Tongue (tissue), 2 donors: ENCODE measurements around the gene ITGBL1. TPM values are rescaled to one million over a fixed set of nuclear protein-coding genes. Genes with fewer than 3 reads are reported as not detected.
"Not testable (repeated sequence)": the region's sequence is repeated elsewhere in the genome, so short reads cannot be mapped to it uniquely, and the experiment has no call there.

Source experiments
- DNase-seq: peaks from one replicate; pipeline ENCODE4 v3.0.0-alpha.2; 2015
- total RNA-seq: library from RNA; depleted of rRNA; stranded (reverse); fragments of >200 nt; gene quantifications from one replicate; pipeline ENCODE4 v1.2.3, GENCODE V29; 2014

The ITGBL1 gene
- total RNA-seq, 1 donor from 2014 or later = 4.3 TPM

DNA sequence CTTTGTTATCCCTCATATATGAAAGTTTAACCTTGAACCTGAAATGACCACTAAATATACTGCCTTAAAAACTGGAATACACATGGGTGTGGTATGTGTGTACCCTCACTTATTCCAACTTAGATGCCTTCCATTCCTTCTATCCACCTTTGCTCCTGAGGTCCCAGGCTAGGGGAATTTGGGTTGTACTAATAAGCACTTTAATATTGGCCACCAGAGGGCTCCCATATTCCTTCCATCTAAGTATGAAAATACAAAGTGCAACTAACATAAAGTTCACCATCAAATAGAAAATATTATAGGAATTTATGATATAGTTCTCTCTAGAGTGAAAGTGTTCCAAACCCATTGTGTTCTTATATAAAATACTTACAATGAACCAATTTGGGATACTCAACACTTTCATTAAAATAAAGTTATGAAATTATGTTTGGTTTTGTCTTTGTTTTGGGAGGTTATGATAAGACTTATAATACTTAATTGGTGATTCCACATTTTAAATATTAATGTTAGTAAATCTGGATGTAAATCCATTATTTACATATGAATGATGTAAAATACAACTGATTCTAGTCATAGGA, 62.3 kb downstream of the ITGBL1 start:
- DNase-seq = peak; percentile 73

DNA sequence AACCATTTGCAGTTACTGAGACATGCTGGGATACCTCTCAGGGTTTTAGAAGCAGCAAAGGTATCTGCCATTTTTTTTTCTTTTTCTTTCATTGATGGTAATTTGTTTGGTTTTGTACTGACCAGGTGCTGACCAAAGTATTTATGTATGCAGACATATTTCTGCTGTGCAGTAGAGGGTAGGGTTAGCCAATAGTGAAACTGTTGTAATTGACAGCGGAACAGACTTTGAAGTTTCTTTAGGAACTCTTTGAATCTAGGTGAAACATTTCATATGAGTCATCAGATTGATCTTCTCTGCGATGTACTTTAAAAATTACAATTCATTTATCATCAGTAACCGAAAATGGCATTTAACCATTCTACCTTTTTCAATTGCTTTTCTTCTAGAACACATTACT, 63.0 kb downstream of the ITGBL1 start:
- DNase-seq = no peak

DNA sequence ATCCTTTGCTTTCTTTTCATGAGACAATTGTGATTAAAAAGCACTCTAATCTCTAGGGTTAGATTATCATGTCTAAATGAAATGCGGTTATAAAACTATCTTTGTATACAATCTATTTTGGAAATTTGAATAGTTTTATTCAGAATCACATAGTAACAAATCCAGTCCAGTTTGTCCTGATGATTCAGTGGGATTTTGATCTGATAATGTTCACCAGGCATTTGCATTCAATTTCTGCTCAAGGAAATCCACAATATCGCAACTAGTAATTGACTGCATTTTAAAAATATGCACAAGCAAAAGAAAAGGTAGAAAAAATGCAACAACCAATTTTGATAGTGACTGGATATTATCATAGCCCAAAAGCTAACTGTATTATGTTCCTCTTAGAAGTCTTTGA, 63.8 kb downstream of the ITGBL1 start:
- DNase-seq = no peak

DNA sequence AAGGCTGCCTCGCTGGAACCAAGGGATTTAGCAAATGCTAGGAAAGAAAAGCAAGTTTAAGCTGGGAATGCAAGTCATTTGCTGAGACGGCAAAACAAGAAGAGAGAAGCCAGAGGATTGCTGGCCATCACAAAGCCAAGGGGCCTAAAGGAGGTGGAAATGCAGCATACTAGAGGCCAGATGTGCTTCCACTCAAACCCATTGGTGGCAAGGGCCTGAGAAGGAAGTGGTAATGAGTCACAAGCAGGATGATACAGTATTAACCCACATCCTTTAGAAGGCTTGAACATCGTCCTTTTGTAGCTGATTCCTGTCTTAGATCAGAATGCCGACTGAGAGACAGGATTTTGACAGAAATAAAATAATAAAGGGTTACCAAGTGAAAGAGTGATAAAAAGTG, 68.2 kb downstream of the ITGBL1 start:
- DNase-seq = no peak

DNA sequence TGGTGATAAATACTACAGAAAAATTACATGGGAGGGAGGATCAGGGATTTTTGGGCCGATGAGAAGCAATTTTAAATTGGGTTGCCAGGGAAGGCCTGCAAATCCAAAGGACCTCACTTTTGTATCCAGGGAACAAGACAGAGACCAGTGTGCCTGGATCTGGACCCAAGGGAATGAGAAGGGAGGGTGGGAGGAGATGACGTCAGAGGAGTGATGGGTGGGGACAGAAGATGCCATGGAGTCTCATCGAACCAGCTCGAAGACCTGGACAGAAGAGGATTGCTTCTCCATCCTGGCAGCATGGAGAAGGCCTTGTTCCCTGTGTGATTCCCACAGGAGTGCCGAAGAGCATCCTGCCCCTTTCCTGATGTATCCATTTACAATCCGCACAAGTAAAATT, 68.9 kb downstream of the ITGBL1 start:
- no peak for DNase-seq

DNA sequence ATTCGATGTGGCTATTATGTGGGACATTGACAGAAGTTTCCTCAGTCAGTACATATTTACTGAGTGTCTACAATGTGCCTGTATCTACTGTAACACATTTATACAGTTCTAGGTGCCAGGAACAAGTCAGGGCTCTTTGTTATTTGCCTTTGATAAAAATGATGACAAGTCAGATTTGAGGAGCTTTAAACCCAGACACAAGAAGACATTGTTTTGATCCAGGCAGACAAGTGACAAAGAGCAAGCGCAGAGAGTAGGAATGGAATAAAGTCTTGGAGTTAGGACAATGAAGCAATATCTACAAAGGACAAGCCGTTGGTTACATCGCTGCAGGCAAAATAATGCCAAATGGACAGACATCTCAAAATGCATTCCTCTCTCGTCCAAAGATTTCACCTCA, 70.1 kb downstream of the ITGBL1 start:
- DNase-seq = peak; percentile 2

DNA sequence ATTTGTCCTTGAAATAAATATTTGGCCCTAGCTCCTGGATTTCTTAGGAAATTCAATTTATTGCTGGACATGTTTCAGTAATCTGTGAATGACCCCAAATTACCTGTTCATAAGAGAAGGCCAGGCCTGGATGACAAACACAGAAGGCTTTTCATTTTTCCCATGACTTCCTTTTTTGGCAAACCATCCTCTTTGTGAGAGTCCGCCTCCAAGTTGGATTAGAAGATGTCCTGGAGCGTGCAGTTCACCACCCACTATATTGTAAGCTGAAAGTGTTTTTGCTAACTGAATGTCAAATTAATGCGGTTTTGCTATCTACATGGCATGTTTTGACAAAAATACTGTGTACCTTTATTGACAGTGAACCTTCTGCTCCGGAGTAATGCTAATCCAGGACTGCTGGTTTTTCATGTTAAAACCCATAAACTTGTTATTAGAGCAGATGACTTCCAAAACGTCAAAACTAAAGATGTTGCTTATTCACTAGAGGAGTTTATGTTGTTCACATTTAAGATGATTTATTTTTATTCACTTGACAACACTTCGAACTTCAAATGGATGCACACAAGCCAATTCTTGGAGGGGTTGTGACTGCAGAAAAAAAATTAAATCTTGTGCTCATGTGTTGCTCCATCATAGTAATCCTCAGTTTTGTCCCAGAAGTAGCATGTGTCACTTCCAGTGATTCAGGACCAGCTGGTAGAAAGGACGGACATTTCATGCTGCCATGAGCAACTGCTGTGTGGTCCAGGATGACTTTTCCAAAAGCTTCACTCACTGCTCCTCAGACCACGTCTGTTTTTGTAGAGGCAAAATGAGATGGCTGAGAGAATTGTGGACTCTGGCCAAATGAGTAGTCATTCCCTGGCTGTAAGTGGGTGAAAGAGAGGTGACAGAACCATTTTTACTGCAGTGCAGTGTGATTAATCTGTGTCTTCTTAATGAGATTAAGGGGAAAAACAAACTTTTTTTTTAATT, 71.0 kb downstream of the ITGBL1 start:
- peak; percentile 19 for DNase-seq

DNA sequence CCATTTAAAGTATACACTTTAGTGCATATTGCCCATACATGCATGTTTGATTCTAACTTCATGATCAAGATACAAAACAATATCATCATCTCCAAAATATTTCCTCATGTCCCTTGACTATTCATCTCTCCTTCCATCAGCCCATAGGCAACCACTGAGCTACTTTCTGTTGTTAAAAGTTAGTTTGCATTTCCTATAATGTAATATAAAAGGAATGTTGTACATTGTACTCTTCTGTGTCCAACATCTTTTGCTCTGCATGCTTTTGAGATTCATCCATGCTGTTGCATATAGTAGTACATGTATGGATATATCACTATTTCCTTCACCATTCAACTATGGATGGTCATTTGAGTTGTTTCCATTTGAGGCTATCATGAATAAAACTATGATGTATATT, 74.7 kb downstream of the ITGBL1 start:
- DNase-seq = no peak

DNA sequence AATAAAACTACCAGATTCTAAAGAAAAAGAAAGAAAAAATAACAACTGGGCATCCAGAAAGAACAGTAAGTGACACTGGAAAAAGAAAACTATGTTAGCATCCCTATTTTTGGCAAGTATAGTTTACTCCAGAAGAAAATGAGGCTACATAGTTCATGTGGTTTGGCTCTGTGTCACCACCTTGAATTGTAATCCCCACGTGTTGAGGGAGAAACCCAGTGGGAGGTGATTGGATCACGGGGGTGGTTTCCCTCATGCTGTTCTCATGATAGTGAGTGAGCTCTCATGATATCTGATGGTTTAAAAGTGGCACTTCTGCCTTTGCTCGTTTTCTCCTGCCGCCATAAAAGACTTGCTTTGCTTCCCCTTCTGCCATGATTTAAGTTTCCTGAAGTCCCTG, 76.9 kb downstream of the ITGBL1 start:
- no peak for DNase-seq

DNA sequence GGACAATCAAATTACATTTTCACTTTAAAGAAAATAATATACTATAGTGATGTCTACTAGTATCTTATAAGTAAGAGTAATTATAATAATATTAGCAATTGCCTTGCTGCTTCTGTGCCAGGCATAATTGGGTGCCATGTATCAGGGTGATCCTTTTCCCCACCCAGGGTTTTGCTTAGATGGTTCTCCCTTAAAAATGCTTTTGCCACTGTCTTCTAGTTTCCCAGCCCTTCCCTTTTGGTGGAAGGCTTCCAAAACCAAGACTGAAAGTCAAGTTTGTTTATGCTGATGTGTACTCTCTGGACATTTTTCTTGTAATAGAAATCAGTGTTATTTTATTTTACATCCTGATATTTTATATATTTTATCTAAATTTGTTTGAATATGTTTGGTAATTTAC, 77.8 kb downstream of the ITGBL1 start:
- DNase-seq = no peak

DNA sequence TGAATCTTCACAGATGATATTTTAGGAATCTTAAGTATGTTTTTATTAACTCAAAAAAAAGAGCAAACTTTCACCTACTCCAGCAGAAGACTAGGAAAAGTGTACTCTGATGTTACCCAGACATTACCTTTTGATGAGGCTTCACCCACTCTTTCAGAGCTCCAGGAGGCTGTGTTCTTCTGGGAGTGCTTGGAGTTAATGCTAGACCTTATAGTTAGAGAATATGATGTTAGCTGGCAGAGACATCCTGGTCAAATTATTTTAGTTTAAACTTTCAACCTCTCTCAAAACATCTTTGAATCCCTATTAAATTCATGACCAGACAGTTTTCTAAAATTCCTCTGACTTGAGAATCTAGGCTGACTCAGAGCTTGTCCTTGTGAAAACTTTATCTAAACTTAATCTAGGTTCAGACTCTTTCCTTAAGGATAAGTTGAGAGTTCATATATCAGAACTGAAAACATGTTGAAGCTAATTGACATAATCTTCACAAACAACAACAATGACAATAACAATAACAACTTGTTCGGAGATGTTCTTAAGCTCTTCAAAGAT, 82.8 kb downstream of the ITGBL1 start:
- DNase-seq = no peak

DNA sequence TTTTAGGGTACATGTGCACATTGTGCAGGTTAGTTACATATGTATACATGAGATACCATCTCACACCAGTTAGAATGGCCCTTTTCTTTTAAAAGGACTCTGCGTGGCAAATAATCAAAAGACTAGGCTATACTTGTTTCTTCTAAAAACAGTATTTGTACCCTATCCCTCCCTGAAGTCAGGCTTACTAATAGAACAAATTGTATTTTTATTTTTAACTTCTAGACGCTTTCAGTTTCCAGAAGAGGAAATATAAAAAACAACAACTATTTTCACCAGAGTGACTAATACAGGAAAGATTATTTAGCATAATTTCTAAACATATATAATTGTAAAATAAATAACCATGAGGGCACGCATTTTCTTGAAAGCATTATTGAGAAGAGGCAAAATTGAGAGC, 83.6 kb downstream of the ITGBL1 start:
- no peak for DNase-seq

DNA sequence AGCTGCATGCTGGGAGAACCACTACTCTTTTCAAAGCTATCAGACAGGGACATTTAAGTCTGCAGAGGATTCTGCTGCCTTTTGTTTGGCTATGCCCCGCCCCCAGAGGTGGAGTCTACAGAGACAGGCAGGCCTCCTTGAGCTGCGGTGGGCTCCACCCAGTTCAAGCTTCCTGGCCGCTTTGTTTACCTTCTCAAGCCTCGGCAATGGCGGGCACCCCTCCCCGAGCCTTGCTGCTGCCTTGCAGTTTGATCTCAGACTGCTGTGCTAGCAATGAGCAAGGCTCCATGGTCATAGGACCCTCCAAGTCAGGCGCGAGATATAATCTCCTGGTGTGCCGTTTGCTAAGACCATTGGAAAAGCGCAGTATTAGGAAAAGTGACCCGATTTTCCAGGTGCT, 92.1 kb downstream of the ITGBL1 start:
- not testable (repeated sequence) for DNase-seq

DNA sequence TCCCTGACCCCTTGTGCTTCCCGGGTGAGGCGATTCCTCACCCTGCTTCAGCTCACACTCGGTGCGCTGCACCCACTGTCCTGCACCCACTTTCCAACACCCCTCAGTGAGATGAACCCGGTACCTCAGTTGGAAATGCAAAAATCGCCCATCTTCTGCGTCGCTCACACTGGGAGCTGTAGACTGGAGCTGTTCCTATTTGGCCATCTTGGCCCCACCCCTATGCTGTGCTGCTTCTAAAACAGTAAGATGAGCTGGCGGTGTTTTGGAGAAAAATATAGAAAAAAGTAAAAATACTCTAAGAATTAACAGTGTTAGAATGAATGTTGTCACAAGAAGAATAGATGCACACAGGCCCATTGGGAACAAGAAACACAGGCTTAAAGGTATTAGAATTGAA, 92.5 kb downstream of the ITGBL1 start:
- no peak for DNase-seq

DNA sequence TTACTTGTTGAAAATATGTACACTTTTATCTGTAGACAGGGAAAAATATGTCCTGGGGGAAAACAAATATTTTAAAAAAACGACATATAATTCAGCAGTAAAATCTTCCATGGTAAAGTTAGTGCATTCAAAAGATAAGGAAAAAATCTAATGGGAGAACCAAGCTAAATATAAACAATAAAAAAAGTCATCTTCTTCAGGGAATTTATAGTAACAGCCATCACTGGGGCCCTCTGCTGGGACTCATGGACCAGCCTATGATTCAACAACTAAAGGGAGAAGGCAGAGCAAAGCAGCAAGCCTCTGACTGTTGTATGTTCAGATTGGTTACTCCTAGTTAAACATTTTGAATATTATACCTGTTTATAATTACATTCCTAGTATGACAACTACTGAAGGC, 93.0 kb downstream of the ITGBL1 start:
- no peak for DNase-seq

DNA sequence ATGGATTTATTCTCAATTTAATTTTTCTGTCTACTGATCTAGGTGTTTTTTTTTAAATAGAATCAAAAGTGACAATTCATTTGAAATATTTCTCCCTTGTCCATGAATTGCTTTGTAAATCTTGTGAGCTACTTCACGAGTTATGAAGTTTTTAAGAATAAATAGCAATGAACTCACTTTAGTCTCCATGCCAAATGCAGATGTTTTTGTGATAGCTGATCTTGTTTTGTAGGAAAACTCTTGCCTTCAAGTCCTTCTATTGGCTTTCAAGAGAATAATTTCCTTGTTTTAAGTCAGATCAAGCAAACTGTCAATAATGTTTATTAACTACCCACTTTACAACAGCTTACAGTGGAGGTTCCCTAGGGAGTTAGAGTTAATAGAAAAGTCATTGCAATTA, 99.8 kb downstream of the ITGBL1 start:
- no peak for DNase-seq

DNA sequence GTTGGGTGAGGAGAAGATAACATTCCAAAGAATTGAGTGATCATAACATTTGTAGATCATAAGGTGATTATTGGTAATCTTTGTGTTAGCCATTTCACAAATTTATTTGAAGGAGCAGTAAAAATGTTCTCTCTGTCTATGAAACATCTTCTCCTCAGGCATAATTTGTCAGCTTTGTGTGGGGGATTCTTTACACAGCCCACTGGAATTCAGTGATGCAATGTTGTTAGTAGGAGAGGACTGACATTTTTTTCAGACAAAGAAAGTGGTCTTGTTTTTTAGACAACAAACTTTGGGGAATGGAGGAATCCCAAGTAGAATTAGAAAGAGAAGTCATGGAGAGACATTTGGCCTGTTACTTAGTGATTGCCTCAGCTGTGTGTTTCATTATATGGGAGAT, 100.3 kb downstream of the ITGBL1 start:
- no peak for DNase-seq

DNA sequence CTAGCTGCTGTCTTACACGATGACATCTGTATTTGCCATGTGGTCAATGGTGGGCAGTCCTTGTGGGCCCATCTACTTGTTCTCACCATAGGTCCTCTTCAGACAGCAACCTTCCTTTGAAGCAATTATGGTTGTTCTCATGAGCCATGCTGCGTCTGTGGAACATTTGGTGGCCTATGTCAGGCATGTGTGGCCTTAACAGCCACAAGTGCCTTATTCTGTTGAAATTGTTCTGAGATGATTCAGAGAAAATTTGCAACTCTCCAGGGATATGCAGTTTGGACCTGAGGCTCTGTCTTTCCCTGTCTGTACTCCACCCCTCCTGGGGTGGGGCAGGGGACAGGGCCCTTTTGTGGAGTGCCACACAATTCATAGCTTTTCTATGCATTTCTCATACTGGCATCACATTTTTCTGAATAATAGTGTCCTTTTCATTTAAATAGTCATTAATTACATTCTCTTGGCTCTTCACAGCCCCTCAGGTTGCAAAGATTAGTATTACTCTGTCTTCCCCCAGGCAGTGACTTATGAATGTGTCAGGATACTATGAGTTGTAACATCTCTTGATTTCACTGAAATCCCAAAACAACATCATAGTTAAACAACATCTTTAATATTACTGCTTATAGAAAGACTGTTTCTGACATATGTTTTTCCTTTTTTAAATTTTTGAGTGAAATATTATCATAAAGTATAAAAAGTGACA, 102.1 kb downstream of the ITGBL1 start:
- no peak for DNase-seq

DNA sequence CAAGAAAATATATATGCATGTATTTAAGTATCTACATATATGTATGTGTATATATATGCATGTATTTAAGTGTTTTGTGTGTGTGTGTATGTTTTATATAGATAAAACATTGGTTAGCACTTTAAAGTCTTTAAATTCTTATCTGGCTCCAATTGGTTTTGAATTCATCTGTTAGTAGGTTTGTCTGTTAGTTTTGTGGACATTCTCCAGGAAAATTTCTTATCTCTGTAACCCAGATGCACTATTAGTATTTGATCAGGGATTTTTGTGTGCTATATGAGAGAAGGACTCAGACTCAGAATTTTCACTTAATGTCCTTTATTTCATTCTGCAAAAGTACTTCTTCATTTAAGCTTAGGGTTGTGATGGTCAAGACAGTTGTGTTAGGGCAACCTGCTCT, 103.1 kb downstream of the ITGBL1 start:
- no peak for DNase-seq

DNA sequence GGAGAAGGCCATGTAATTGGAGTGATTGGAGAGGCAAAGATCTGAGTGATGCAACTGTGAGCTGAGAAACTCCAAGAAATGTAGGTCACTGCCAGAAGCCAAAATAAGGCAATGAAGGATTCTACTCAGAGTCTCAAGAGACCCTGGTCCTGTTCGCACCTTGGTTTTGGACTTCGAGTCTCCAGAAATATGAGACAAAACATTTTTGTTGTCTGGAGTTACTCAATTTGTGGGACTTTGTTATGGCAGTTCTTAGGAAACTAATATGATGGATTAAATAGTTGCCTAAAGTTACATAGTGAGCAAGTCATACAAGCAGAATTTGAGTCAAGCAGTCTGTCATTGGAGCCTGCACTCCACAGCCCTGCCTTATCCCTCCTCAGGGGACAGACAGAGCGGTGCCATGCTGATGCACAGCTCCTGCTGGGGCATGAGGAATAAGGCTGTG, 104.2 kb downstream of the ITGBL1 start:
- DNase-seq = no peak

DNA sequence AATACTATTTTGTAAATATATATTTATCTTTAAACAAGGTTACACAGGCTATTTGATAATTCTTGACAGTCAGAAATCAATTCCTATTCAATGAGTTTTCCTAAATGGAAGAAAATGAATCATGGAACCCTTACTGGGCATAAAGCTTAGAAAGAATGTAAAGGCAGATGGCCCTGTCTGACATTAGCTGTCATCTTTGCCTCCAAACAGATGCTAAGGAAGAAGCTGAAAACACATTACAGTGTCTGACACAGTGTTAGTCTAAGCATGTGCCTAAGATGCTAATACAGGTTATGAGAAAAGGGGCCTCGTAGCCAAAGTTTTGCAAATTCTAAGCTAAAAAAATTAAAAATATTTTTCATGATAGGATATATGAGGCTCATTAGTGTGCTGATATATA, 112.8 kb downstream of the ITGBL1 start:
- DNase-seq = no peak

DNA sequence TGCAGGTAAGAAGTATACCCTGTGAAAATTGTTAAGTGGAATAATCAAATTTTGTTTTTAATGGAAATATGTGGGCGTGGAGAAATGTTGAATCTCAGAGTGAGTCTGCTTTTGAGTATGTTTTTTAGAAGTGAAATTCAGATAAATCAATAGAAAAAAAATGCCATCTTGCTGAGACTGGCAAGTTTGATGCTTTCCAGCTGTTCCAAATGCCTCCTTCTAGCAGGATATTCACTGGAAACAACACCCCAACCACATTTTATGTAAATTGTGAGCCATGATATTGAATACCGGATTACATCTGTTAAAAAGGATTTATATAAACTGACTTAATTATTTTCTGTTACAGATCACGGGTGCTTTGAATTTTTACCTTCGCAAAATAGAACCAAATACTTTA, 115.4 kb downstream of the ITGBL1 start:
- no peak for DNase-seq

DNA sequence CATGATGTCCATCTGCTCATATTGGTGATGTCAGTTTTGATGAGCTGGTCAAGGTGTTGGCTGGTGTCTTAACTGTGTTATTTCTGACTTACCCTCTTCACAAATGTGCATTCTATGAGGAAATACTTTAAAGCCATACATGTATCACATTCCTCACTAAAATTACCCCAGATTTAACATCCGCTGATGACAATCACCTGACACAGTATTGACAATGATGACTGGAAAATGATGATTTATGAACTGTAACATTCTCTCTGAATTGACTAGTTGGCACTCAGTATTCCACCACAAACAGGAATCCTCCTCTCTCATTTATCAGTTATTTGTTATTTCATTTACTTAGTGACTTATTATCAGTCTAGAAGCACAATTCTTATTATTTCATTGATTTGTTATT, 117.3 kb downstream of the ITGBL1 start:
- no peak for DNase-seq
